ENCODE measurements around the gene CFAP46.

DNA sequence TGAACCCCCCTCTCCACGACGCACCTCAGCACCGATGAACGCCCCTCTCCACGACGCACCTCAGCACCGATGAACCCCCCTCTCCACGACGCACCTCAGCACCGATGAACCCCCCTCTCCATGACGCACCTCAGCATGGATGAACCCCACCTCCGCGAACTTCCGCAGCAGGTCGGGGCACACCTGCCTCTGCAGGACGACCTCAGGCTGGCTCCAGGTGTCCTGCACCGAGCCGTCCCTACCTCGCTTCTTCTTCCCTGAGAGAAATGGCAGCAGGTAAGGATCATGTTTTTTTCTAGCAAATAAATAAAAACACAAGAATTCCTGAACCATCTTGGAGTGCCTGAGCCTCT is 24.1 kb downstream of the CFAP46 start:
- TF ChIP-seq FOXJ3 (CRISPR knock-in tag; IDR thresholded peaks at IDR 0.05; ENCODE audit: borderline replicate concordance) (no peak), SMAD4 (CRISPR knock-in tag; IDR thresholded peaks at IDR 0.05) (no peak), ZNF263 (CRISPR knock-in tag; IDR thresholded peaks at IDR 0.05; ENCODE audit: low read depth) (no peak), IRF2 (CRISPR knock-in tag; IDR thresholded peaks at IDR 0.05; ENCODE audit: borderline replicate concordance, low read depth) (no peak), ZNF232 (CRISPR knock-in tag; IDR thresholded peaks at IDR 0.05) (no peak), FOXP1 (CRISPR knock-in tag; IDR thresholded peaks at IDR 0.05; ENCODE audit: borderline replicate concordance) (no peak), USF1 (CRISPR knock-in tag; IDR thresholded peaks at IDR 0.05) (no peak)
- TF ChIP-seq, protein P1, sequence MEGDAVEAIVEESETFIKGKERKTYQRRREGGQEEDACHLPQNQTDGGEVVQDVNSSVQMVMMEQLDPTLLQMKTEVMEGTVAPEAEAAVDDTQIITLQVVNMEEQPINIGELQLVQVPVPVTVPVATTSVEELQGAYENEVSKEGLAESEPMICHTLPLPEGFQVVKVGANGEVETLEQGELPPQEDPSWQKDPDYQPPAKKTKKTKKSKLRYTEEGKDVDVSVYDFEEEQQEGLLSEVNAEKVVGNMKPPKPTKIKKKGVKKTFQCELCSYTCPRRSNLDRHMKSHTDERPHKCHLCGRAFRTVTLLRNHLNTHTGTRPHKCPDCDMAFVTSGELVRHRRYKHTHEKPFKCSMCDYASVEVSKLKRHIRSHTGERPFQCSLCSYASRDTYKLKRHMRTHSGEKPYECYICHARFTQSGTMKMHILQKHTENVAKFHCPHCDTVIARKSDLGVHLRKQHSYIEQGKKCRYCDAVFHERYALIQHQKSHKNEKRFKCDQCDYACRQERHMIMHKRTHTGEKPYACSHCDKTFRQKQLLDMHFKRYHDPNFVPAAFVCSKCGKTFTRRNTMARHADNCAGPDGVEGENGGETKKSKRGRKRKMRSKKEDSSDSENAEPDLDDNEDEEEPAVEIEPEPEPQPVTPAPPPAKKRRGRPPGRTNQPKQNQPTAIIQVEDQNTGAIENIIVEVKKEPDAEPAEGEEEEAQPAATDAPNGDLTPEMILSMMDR (IDR thresholded peaks at IDR 0.05) = no peak
- TF ChIP-seq, protein P2, sequence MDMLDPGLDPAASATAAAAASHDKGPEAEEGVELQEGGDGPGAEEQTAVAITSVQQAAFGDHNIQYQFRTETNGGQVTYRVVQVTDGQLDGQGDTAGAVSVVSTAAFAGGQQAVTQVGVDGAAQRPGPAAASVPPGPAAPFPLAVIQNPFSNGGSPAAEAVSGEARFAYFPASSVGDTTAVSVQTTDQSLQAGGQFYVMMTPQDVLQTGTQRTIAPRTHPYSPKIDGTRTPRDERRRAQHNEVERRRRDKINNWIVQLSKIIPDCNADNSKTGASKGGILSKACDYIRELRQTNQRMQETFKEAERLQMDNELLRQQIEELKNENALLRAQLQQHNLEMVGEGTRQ (CRISPR knock-in tag; IDR thresholded peaks at IDR 0.05) = no peak
